OCI-LY7 (cell line): ENCODE data around the gene LONP1. TPM values are rescaled to one million over a fixed set of nuclear protein-coding genes. Genes with fewer than 3 reads are reported as not detected.

Experiments used
- BruUV-seq: library from RNA; stranded (reverse); fragments of 400-500 nt; replicated peaks from 2 replicates; lab custom pipeline; 2021; lab: Mats Ljungman, UMichigan
- CTCF ChIA-PET: fragments of 300-600 bp; sonication (Branson Sonifier 250); formaldehyde crosslinking; loops from one replicate; lab custom pipeline; 2022; ENCODE audit warnings: antibody characterized with exemption; ENCODE audit not compliant: unreplicated experiment; lab: Charles Lee
- POLR2A ChIA-PET: fragments of 300-600 bp; sonication (Branson Sonifier 250); formaldehyde crosslinking; loops from one replicate; lab custom pipeline; 2022; ENCODE audit warnings: antibody characterized with exemption; lab: Charles Lee
- DNase-seq: peaks from one replicate; pipeline ENCODE4 v3.0.0-alpha.2; 2015; ENCODE audit warnings: low spot score
- H2AFZ ChIP-seq: fragments of 200-600 bp; sonication (generic), shearing (Covaris generic); 2 replicates; pipeline ENCODE4 v1.6.1; 2014; ENCODE audit warnings: mild to moderate bottlenecking, antibody characterized with exemption, low read length, moderate library complexity
- H3K27ac ChIP-seq: fragments of 200-600 bp; sonication (generic); 2 replicates; pipeline ENCODE4 v1.5.1; 2014; ENCODE audit warnings: mixed run types, low read depth, mild to moderate bottlenecking, moderate library complexity, low read length, inconsistent platforms; ENCODE audit not compliant: poor library complexity, severe bottlenecking
- H3K36me3 ChIP-seq: fragments of 200-600 bp; sonication (generic); 2 replicates; pipeline ENCODE4 v1.6.1; 2014; ENCODE audit warnings: mild to moderate bottlenecking, antibody characterized with exemption, low read length, moderate library complexity, mixed read lengths; ENCODE audit not compliant: insufficient read depth
- H3K4me1 ChIP-seq: fragments of 200-600 bp; sonication (generic); 2 replicates; pipeline ENCODE4 v1.5.1; 2014; ENCODE audit warnings: mild to moderate bottlenecking, low read length; ENCODE audit not compliant: insufficient read depth, poor library complexity, severe bottlenecking
- H3K4me2 ChIP-seq: fragments of 200-600 bp; sonication (generic); 2 replicates; pipeline ENCODE4 v1.6.1; 2014; ENCODE audit warnings: mild to moderate bottlenecking, low read length
- H3K4me3 ChIP-seq: fragments of 200-600 bp; sonication (generic); 2 replicates; pipeline ENCODE4 v1.5.1; 2014; ENCODE audit warnings: mild to moderate bottlenecking, low read depth, low read length; ENCODE audit not compliant: poor library complexity, severe bottlenecking
- H3K79me2 ChIP-seq: fragments of 200-600 bp; sonication (generic); 2 replicates; pipeline ENCODE4 v1.6.1; 2016; ENCODE audit warnings: low read depth, mild to moderate bottlenecking, low read length, moderate library complexity, mixed read lengths; ENCODE audit not compliant: insufficient read depth
- H3K9me2 ChIP-seq: fragments of 200-600 bp; sonication (generic); 2 replicates; pipeline ENCODE4 v1.6.1; 2016; ENCODE audit warnings: mild to moderate bottlenecking, low read length, mixed read lengths; ENCODE audit not compliant: insufficient read depth
- H3K9me3 ChIP-seq: fragments of 200-600 bp; sonication (generic); 2 replicates; pipeline ENCODE4 v1.6.1; 2014; ENCODE audit warnings: mild to moderate bottlenecking, mixed run types, low read length, mixed read lengths
- H4K20me1 ChIP-seq: fragments of 200-600 bp; sonication (generic); 2 replicates; pipeline ENCODE4 v1.6.1; 2014; ENCODE audit warnings: mild to moderate bottlenecking, antibody characterized with exemption, low read length, moderate library complexity, mixed read lengths; ENCODE audit not compliant: insufficient read depth
- EZH2phosphoT487 ChIP-seq: fragments of 200-600 bp; sonication (generic); IDR thresholded peaks from 2 replicates; pipeline ENCODE4 v1.6.1; 2018; ENCODE audit warnings: low read depth, borderline replicate concordance, mild to moderate bottlenecking, mixed run types, antibody characterized with exemption, low read length, moderate library complexity, mixed read lengths
- intact Hi-C: fragments of 100-400 bp; cut with micrococcal nuclease; formaldehyde crosslinking; loops from one replicate; pipeline ENCODE4 v1.10.0; 2022; ENCODE audit not compliant: unreplicated experiment
- total RNA-seq, 2 experiments: library from RNA; depleted of rRNA in 1 of 2; stranded (reverse); fragments of >200 nt in 1 of 2; shearing (Covaris generic) in 1 of 2; gene quantifications; 2 replicates each; pipeline ENCODE4 v1.2.3, GENCODE V29; 2014 to 2022
- TF ChIP-seq, protein P1 (sequence below): fragments of 200-600 bp; sonication (generic); conservative IDR thresholded peaks from 2 replicates; pipeline ENCODE4 v1.5.1; 2014; ENCODE audit warnings: mild to moderate bottlenecking, antibody characterized with exemption, low read length, moderate library complexity, mixed read lengths

Gene LONP1
- total RNA-seq, 2 experiments from 2014 or later: 170 to 280 TPM

DNA sequence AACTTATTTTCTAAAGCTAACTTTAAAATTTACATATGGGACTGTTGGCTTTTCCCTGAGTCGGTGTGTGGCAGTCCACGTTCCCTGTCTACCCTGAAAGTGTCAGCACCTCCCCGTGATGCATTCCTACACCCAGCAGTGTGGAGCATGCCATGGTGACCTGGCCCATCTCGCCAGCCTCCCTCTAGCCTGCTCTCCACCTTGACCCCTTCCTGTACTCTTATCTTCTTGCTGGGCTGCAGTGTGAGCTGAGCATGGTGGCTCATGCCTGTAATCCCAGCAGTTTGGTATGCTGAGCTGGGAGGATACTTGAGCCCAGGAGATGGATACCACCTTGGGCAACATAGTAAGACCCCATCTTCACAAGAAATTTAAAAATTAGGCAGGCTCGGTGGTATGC lies 65.0 kb downstream of the LONP1 start:
- no peak for DNase-seq
- BruUV-seq: no TSS peak
- no peaks in the 10 kb centered on the region for H3K79me2 ChIP-seq
- no peak overlapping the region for H3K27ac ChIP-seq
- ChIA-PET POLR2A (no interaction called here), CTCF (no interaction called here)
- H3K36me3 ChIP-seq: peaks cover 96% of the 10 kb centered on the region
- intact Hi-C loops: no loop called here
- H2AFZ ChIP-seq: no peak overlapping the region
- H3K4me2 ChIP-seq: no peak overlapping the region
- H3K4me3 ChIP-seq: no peak overlapping the region
- TF ChIP-seq EZH2phosphoT487: no peak
- TF ChIP-seq, protein P1, sequence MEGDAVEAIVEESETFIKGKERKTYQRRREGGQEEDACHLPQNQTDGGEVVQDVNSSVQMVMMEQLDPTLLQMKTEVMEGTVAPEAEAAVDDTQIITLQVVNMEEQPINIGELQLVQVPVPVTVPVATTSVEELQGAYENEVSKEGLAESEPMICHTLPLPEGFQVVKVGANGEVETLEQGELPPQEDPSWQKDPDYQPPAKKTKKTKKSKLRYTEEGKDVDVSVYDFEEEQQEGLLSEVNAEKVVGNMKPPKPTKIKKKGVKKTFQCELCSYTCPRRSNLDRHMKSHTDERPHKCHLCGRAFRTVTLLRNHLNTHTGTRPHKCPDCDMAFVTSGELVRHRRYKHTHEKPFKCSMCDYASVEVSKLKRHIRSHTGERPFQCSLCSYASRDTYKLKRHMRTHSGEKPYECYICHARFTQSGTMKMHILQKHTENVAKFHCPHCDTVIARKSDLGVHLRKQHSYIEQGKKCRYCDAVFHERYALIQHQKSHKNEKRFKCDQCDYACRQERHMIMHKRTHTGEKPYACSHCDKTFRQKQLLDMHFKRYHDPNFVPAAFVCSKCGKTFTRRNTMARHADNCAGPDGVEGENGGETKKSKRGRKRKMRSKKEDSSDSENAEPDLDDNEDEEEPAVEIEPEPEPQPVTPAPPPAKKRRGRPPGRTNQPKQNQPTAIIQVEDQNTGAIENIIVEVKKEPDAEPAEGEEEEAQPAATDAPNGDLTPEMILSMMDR: no peak
- H3K9me2 ChIP-seq: no peaks in the 10 kb centered on the region
- 0 out of 2 replicates have a peak, but pooled peaks cover 2% of the 10 kb centered on the region for H4K20me1 ChIP-seq
- H3K4me1 ChIP-seq: no peaks in the 10 kb centered on the region
- H3K9me3 ChIP-seq: no peaks in the 10 kb centered on the region

DNA sequence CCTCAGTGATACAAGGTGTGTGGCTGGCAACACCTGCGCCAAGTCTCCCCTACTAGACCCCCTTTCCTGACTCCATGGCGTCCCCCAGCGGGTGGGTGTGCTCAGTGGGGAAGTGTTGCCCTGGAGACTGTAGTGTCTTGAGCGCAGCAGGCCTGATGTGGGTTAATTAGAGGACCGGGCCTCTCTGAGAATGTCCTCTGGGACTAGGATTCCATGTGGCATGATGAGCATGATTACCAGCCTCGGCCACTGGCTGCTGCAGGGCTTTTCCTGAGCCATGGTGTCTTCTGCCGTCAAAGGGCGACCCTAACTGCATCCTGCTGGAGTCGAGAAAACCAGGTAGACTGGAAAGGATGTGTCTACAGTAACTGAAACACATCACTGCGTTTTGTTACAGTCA lies 67.7 kb downstream of the LONP1 start:
- no TSS peak for BruUV-seq
- Histone ChIP-seq H3K4me2 (no peak overlapping the region), H3K79me2 (no peaks in the 10 kb centered on the region), H3K4me1 (no peaks in the 10 kb centered on the region), H2AFZ (no peak overlapping the region), H3K4me3 (no peak overlapping the region), H3K9me3 (no peaks in the 10 kb centered on the region), H3K9me2 (no peaks in the 10 kb centered on the region), H4K20me1 (0 out of 2 replicates have a peak, but pooled peaks cover 2% of the 10 kb centered on the region), H3K36me3 (peaks cover 92% of the 10 kb centered on the region), H3K27ac (no peak overlapping the region)
- intact Hi-C loops: no loop called here
- no peak for DNase-seq
- ChIA-PET CTCF (no interaction called here), POLR2A (no interaction called here)
- no peak for TF ChIP-seq EZH2phosphoT487
- TF ChIP-seq, protein P1: no peak

DNA sequence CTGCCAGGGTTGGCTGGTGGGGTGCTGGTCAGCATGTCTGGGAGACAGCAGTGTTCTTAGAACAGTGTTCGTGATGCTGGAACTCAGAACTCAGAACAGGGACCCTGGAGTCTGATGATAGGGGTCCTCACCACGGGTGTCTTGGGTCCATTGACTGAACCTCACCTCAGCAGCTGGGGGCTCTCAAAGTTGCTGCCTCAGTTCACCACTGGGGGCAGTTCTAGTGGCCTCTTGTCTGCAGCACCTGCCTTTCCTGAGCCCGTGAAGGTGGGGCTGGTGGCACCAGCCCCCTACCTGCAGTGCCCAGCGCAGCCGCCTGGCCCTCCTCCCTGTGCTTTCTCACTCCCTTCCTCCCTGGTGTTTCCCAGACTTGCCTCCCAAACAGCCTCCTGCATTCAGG lies 68.6 kb downstream of the LONP1 start:
- H3K79me2 ChIP-seq: 0 out of 2 replicates have a peak, but pooled peaks cover 2% of the 10 kb centered on the region
- POLR2A ChIA-PET: no interaction called here
- BruUV-seq: no TSS peak
- H2AFZ ChIP-seq: no peak overlapping the region
- intact Hi-C loops: no loop called here
- H3K4me3 ChIP-seq: no peak overlapping the region
- TF ChIP-seq, protein P1: peak; percentile 35; the same call in 1 of the 2 replicates
- TF ChIP-seq EZH2phosphoT487: no peak
- no peak for DNase-seq
- H3K9me3 ChIP-seq: no peaks in the 10 kb centered on the region
- H3K4me2 ChIP-seq: no peak overlapping the region
- H4K20me1 ChIP-seq: peaks cover 2% of the 10 kb centered on the region; the same call in 1 of the 2 replicates
- CTCF ChIA-PET: no interaction called here
- H3K36me3 ChIP-seq: peaks cover 93% of the 10 kb centered on the region
- H3K27ac ChIP-seq: no peak overlapping the region
- no peaks in the 10 kb centered on the region for H3K4me1 ChIP-seq
- H3K9me2 ChIP-seq: no peaks in the 10 kb centered on the region
